Measurements from ENCODE around the gene SASH3.

GRCh38 chrX:129760155-129760554 lies 19.6 kb upstream of the SASH3 start:
- TF ChIP-seq ARNT (IDR thresholded peaks at IDR 0.05) (no peak), BHLHE40 (IDR thresholded peaks at IDR 0.05; ENCODE audit: borderline replicate concordance) (no peak), FOXM1 (IDR thresholded peaks at IDR 0.05; ENCODE audit: borderline replicate concordance) (no peak), LEF1 (IDR thresholded peaks at IDR 0.05; ENCODE audit: borderline replicate concordance) (no peak), NFRKB (IDR thresholded peaks at IDR 0.05) (no peak), ELF4 (IDR thresholded peaks at IDR 0.05) (no peak), ZNF384 (IDR thresholded peaks at IDR 0.05) (no peak), L3MBTL2 (conservative IDR thresholded peaks at IDR 0.05) (no peak), HDGF (IDR thresholded peaks at IDR 0.05; ENCODE audit: borderline replicate concordance) (no peak), FOXK2 (IDR thresholded peaks at IDR 0.05) (no peak), SP1 (IDR thresholded peaks at IDR 0.05) (no peak)
